SH-SY5Y (cell line): Measurements from ENCODE around the gene RSPH1.

Experiments
- GATA2 ChIP-seq: IDR thresholded peaks from 2 replicates; pipeline ENCODE4 v1.6.1; 2011; ENCODE audit warnings: mild to moderate bottlenecking, low read depth, low read length
- GATA3 ChIP-seq: IDR thresholded peaks from 2 replicates; pipeline ENCODE4 v1.6.1; 2011; ENCODE audit warnings: low read depth, mild to moderate bottlenecking, low read length, moderate library complexity

- no peak for TF ChIP-seq GATA2
- no peak for TF ChIP-seq GATA3
Measured at GRCh38 chr21:42531771-42532170, 35.7 kb upstream of the RSPH1 start.
